Activated CD8-positive, alpha-beta memory T cell treated with anti-CD3 and anti-CD28 coated beads, Interleukin-2, amount 50 U/mL, for 1 hour (primary cell): Measurements from ENCODE around the gene DIRAS2.

Experiments
- DNase-seq: peaks from one replicate; pipeline ENCODE4 v3.0.0-alpha.2; 2020; ENCODE audit errors: extremely low read depth

DIRAS2 gene

GRCh38 chr9:90612957-90613356 is 29.7 kb downstream of the DIRAS2 start:
- no peak for DNase-seq

GRCh38 chr9:90611568-90611967 is 31.1 kb downstream of the DIRAS2 start:
- DNase-seq = no peak

GRCh38 chr9:90611121-90611520 is 31.5 kb downstream of the DIRAS2 start:
- no peak for DNase-seq

- DNase-seq = no peak
These were observed 34.7 kb downstream of the DIRAS2 start for GRCh38 chr9:90607701-90608516.

GRCh38 chr9:90600029-90600428 is 42.6 kb downstream of the DIRAS2 start:
- no peak for DNase-seq

GRCh38 chr9:90598191-90598590 is 44.4 kb downstream of the DIRAS2 start:
- no peak for DNase-seq

GRCh38 chr9:90593646-90594045 is 49.0 kb downstream of the DIRAS2 start:
- DNase-seq = no peak

- DNase-seq = no peak
These were observed 62.0 kb downstream of the DIRAS2 start for GRCh38 chr9:90580576-90580975.

- no peak for DNase-seq
These were observed 63.4 kb downstream of the DIRAS2 start for GRCh38 chr9:90579181-90579580.

- DNase-seq = no peak
These were observed 64.4 kb downstream of the DIRAS2 start for GRCh38 chr9:90578126-90578815.

GRCh38 chr9:90569511-90569910 is 73.1 kb downstream of the DIRAS2 start:
- DNase-seq = no peak

- DNase-seq = no peak
These were observed 74.0 kb downstream of the DIRAS2 start for GRCh38 chr9:90568667-90569066.

GRCh38 chr9:90562229-90562628 is 80.4 kb downstream of the DIRAS2 start:
- no peak for DNase-seq
